NCI-H146 treated with DMSO at 0.1 percent for 48 hours (cell line): ENCODE data around the gene SLC23A2.

Experiments
- DNase-seq: peaks from one replicate; lab custom pipeline; 2025; ENCODE audit not compliant: unreplicated experiment; lab: John Stamatoyannopoulos, UW

The SLC23A2 gene

DNA sequence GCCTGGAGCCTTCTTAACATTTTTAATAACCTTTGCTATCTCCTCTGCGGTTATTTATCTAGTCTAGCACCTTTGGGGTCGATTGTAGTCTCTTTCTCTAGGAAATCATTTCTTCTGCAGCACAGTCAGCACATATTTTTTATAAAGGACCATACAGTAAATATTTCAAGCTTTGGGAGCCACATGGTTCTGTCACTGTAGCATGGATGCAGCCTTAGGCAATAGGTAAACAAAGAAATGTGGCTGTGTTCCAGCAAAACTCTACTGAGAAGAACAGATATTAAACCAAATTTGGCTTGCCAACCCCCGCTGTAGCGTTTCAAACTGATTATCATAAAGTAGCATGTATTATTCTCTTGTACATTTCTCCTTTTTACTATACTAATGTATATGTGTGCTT lies 95.7 kb downstream of the SLC23A2 start:
- DNase-seq, result no peak

DNA sequence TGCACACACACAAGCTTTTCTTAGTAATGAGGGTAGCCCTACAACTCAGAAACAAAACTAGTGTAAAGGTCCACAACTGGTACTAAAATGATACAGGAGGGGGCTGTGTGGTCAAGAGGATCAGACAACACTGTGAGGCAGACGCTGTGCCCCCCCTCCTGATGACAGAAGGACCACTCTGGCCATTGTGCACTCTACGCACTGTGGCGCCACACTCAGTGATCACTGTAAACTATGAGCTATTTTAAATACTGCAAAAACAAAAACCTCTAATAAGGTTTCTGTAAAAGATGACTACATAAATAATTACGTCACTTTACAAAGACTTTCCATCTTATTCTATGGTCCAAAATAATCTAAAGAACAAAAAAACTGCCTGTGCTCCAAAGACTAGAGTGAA lies 96.1 kb downstream of the SLC23A2 start:
- DNase-seq, result no peak

DNA sequence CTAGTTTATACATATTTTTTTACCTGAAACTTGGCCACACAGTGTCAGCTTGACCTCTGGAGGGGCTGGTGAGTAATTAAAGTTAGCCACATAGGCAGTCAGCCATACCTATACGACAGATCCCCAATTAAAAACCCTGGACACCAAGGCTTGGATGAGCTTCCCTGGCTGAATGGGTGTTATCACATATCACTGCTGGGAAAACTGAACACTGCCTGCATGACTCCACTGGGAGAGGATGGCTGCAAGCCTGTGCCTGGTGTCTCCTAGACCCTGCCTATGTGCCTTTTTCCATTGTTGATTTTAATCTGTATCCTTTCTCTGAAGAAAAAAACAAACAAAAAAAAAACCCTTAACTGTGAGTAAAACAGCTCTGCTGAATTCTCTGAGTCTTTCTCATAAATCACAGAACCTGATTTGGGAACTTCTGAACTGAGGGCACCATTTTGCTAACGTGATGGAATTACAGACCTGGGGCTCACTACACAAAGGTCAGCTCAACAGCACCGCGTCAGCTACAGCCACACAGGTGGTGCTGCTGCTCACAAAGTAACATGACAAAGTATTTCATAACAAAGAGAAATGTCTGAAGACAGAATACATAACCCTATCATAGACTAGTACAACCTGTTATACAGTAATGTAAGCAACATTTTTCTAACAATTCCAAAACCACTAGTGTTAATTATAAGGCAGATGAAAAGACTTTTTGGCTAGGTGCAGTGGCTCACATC lies 97.0 kb downstream of the SLC23A2 start:
- DNase-seq, result no peak

- DNase-seq, result no peak
These were observed 98.5 kb downstream of the SLC23A2 start for GRCh38 chr20:4902788-4903187.

- no peak for DNase-seq
These were observed 100.1 kb downstream of the SLC23A2 start for GRCh38 chr20:4901031-4901818.

- no peak for DNase-seq
These were observed 102.7 kb downstream of the SLC23A2 start for GRCh38 chr20:4898282-4899244.

DNA sequence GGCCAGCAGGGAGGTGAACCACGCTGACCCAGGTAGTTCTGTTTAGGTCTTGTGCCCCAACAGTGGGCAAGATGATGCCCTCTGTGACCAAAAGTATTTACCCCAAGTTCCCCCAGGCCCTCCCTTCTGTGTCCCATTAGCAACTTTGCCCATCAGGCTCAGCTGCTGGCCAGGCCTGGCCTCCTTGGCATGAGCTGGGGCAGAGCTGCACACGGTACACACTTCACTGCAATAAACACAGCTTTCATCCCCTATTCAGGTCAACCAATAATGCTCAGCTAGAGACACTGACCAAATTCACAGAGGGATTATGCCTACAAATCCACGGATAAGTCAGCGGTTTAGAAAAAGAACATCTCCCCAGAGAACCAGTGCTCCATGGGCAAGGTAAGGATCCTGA lies 103.7 kb downstream of the SLC23A2 start:
- no peak for DNase-seq

DNA sequence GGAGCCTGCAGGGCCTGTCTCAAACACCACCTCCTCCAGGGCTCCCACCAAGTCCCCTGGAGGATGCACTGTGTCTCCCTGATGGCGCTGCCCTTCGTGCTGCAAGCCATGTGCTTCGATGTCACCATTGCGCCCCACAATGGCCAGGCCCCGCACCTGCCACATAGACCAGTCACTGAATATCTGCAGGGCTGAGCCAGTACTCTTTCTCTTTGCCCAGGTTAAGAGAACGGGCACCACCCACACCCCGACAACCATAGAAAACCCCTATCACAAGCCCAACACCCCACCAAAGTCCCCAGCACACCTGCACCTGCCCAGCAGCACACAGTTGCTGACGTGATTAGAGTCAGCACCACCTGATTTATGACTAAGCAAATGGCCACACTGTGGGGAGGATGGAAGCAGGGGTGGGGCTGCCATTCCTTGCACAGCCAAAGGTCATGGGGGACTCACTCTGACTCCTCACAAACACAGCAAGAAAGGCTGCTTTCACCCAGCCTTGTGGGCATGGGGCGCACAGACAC lies 104.3 kb downstream of the SLC23A2 start:
- peak; percentile 9 for DNase-seq

- no peak for DNase-seq
These were observed 105.1 kb downstream of the SLC23A2 start for GRCh38 chr20:4896119-4896702.

GRCh38 chr20:4894981-4895381 lies 106.3 kb downstream of the SLC23A2 start:
- no peak for DNase-seq

GRCh38 chr20:4894409-4894808 lies 106.9 kb downstream of the SLC23A2 start:
- no peak for DNase-seq

GRCh38 chr20:4893709-4894108 lies 107.6 kb downstream of the SLC23A2 start:
- no peak for DNase-seq

DNA sequence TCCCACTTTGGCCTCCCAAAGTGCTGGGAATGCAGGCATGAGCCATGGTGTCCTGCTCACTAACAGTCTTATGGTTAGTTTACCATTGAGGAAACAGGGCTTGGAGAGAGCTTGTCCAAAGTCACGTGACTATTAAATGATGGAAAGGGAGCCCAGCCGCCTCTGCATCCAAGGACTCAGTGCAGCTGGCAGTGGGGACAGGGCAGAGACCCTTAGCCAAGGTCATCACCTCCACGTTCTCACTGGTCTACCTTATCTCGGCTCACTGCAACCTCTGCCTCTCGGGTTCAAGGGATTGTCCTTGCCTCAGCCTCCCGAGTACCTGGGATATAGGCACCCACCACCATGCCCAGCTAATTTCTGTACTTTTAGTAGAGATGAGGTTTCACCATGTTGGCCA lies 109.3 kb downstream of the SLC23A2 start:
- DNase-seq, result no peak

DNA sequence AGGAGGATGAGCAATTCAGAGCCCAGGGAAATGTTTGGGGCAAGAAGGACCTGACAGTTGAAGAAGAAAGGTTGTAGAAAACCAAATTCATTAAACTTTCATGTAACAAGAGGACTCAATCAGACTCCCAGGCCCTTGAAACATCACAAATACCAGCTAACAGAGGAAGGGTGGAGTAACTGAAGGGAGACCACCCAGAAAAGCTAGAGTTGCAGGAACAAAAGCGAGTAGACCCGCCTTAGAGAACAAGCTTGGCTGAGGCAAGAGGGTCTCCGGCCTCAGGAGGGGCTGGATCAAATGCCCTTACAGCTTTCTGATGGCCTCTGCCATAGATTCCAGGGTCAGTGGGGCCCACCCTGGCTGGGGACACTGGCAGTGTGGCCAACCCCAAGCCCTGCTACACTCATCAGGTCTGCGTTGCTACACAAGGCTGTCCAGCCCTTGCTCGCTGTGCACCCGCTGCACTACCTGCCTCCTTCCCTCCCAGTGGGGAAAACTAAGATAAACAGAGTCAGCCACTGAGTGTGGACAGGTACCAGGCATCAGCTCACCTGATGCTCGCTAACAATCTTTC lies 110.0 kb downstream of the SLC23A2 start:
- DNase-seq, result no peak

- no peak for DNase-seq
These were observed 111.9 kb downstream of the SLC23A2 start for GRCh38 chr20:4889446-4889845.

GRCh38 chr20:4887586-4887985 lies 113.7 kb downstream of the SLC23A2 start:
- DNase-seq, result no peak

DNA sequence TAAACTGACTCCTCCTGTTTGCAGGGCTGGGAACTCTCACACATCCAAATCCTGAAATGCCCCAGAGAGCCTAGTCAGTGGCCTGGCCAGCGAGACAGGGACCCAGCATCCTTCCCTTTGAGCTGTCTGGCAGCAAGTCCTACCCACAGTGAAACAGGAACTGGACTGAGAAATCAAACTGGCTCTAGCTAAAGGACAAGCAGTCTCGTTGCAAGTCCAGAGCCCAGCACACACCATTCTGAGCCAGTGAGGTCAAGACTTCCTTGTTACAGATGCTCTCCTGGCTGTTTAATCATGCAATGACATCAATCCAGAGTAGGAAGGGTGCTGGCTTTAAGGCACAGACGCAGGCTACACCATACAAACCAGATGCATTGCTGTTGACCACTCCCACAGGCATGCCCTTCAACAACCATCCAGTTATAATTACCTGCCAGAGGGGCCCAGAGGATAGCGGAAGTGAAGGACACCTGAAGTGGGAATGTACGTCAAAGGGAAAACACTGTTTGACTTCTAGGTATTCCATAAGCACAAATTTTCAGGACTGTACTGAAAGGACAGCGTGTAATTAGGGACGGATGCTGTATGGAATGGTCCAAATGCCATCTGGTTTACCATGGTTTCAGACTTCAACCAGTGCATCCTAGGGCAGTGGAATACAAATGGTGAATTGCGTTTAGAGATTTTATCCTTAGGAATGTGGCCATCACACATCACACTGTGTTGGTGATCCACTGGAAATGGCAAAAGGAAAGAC lies 114.4 kb downstream of the SLC23A2 start:
- DNase-seq, result no peak

- DNase-seq, result no peak
These were observed 115.4 kb downstream of the SLC23A2 start for GRCh38 chr20:4885877-4886276.

DNA sequence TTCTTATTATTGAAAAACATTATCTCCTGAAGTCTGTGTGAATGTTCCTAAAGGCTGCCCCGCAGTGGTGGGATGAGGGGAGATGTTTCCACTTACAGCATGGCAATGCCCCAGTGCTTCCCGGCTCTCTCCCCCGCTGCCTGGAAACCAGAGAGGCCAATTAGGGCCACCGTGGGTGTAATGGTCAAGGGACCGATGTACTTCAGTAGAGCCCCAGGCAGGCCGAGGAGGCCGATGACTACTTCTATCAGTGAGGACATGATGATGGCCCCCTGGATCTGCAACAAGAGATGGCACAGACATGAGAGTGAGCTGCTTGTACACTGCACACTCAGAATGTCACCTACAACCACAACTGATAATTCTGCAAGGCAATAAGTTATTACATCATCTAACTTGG lies 117.8 kb downstream of the SLC23A2 start:
- DNase-seq, result no peak

GRCh38 chr20:4883051-4883450 lies 118.3 kb downstream of the SLC23A2 start:
- DNase-seq, result no peak
